ENCODE results near the gene MAPK7. TPM values are rescaled to one million over a fixed set of nuclear protein-coding genes. Genes with fewer than 3 reads are reported as not detected.
A peak's percentile ranks its signal among the peaks of the same experiment; 100 is the strongest.

Gene MAPK7
- total RNA-seq, 2 donors from 2014 or later, result 22.3 to 43.1 TPM

DNA sequence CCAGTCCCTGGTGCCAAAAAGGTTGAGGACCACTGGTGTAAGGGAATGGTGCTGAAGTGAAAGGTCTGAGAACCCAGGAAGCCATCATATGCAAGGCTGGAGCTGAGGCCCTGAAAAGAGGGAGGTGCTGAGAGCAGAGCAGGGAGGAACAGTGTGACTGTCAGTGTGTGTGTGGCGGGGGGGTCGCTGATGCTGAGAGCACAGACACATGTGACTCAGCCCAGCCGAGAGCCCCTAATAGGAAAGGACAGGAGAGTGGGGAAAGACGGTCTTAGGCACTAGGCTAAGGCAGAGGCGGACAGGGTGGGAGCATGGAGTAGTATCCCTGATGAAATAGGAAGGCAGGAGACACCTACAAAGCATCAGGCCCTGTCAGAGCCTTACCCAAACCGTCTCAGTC lies 17.0 kb upstream of the MAPK7 start:
- TF ChIP-seq, protein P1, sequence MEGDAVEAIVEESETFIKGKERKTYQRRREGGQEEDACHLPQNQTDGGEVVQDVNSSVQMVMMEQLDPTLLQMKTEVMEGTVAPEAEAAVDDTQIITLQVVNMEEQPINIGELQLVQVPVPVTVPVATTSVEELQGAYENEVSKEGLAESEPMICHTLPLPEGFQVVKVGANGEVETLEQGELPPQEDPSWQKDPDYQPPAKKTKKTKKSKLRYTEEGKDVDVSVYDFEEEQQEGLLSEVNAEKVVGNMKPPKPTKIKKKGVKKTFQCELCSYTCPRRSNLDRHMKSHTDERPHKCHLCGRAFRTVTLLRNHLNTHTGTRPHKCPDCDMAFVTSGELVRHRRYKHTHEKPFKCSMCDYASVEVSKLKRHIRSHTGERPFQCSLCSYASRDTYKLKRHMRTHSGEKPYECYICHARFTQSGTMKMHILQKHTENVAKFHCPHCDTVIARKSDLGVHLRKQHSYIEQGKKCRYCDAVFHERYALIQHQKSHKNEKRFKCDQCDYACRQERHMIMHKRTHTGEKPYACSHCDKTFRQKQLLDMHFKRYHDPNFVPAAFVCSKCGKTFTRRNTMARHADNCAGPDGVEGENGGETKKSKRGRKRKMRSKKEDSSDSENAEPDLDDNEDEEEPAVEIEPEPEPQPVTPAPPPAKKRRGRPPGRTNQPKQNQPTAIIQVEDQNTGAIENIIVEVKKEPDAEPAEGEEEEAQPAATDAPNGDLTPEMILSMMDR (IDR thresholded peaks at IDR 0.05), result no peak
- TF ChIP-seq POLR2A (IDR thresholded peaks at IDR 0.05) (no peak), POLR2AphosphoS5 (IDR thresholded peaks at IDR 0.05) (no peak)
- Histone ChIP-seq H3K27me3 (replicated peaks; ENCODE audit: insufficient read depth) (no peaks in the 10 kb centered on the region), H3K27ac (no peak overlapping the region), H3K4me1 (replicated peaks) (no peaks in the 10 kb centered on the region), H3K36me3 (no peaks in the 10 kb centered on the region), H3K4me3 (no peak overlapping the region), H3K9me3 (no peaks in the 10 kb centered on the region)
- intact Hi-C loops (cut with DNase I), result loop anchor here (2.0 to 5.0 kb wide), 3 partner anchors 15 to 401 kb away; no protein-coding TSS in a partner anchor
- no peak for DNase-seq (ENCODE audit: low spot score)
- WGBS, result 64% methylated on average over 6 of the region's 6 CpGs

- 8% methylated on average over 16 of the region's 16 CpGs for WGBS
- intact Hi-C loops (cut with DNase I), result loop anchor here (1.0 to 5.0 kb wide), 4 partner anchors 15 to 400 kb away; no protein-coding TSS in a partner anchor
- TF ChIP-seq POLR2AphosphoS5 (IDR thresholded peaks at IDR 0.05) (no peak), POLR2A (IDR thresholded peaks at IDR 0.05) (no peak)
- TF ChIP-seq, protein P1 (IDR thresholded peaks at IDR 0.05), result no peak
- H3K27me3 ChIP-seq (replicated peaks; ENCODE audit: insufficient read depth), result no peaks in the 10 kb centered on the region
- peak overlapping the region; percentile 61 to 69 for H3K4me3 ChIP-seq
- H3K27ac ChIP-seq, result peak overlapping the region; percentile 86 to 87
- no peaks in the 10 kb centered on the region for H3K4me1 ChIP-seq (replicated peaks)
- no peaks in the 10 kb centered on the region for H3K36me3 ChIP-seq
- DNase-seq (ENCODE audit: low spot score), result no peak
- H3K9me3 ChIP-seq, result no peaks in the 10 kb centered on the region
Measured at GRCh38 chr17:19361944-19362276, 16.4 kb upstream of the MAPK7 start.

DNA sequence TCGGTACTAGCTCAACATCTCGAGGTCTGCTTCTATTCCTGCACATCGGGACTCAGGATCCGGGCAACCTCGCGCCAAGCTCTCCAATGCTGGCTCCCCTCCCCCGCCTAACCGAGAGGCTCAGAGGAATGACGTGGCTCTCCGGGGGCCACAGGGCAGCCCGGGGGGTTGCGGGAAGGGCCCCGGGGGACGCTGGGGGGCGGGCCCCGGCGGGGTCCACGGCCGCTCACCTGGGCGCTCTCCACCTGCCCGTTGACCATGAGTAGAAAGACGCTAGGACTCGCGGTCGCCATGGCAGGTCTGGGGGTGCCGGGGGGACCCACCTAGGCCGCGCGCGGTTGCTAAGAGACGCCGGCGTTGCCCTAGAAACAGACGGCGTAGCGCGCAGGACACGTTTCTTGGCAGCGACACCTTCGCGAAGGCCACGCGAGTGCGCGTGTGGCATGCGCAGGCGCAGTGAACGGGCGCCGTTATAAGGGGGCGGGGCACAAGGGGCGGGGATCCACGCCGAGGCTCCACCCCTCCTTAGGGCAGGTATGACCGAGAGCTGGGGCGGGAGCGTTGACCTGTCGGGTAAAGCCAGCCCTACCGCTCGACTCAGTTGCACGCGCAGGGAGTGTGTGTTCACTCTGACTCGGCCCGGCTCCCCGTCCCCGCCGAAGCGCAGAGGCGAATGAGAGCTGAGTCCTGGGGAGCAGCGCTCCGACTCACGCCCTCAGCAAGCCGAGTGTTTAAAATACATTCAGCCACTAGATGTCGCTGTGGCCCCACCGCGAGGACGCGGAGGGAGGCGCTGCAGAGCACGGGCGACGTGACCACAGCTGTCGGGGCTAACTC lies 15.8 kb upstream of the MAPK7 start, which contains the start of gene B9D1:
B9D1 (minus strand) TSS at position 447 of the 837 bp plus-strand sequence; CDS start at position 293, 154 bp downstream.
- Histone ChIP-seq H3K27ac (peak within 1 kb of the TSS; percentile 86 to 87), H3K27me3 (replicated peaks; ENCODE audit: insufficient read depth) (no peaks in the 10 kb centered on the region), H3K4me3 (peak within 1 kb of the TSS; percentile 61 to 69), H3K9me3 (no peaks in the 10 kb centered on the region), H3K36me3 (no peaks in the 10 kb centered on the region), H3K4me1 (replicated peaks) (no peaks in the 10 kb centered on the region)
- intact Hi-C loops (cut with DNase I), result loop anchor here (1.0 to 5.0 kb wide), 3 partner anchors 85 to 400 kb away; no protein-coding TSS in a partner anchor
- peak; percentile 91 for DNase-seq (ENCODE audit: low spot score)
- TF ChIP-seq POLR2A (IDR thresholded peaks at IDR 0.05) (no peak), POLR2AphosphoS5 (IDR thresholded peaks at IDR 0.05) (peak; percentile 91)
- TF ChIP-seq, protein P1 (IDR thresholded peaks at IDR 0.05), result peak; percentile 98 to 100 (median 100)
- under 1% methylated on average over 72 of the region's 83 CpGs for WGBS

DNA sequence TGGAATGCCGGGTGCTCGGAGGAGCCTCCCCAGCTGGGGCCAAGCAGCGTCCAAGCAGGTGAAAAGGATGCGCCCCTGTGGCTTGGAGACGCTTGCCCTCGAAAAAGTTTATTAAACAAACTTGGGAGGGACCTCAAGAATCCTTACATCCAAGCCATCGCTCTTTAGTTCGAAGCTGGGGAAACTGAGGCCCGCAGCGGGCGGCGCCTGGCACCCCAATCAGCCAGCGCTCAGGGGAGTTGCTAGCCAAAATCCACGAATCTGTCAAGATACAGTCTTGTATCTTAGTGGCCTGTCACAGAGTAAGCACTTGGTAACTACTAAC lies 15.2 kb upstream of the MAPK7 start:
- Histone ChIP-seq H3K27me3 (replicated peaks; ENCODE audit: insufficient read depth) (no peaks in the 10 kb centered on the region), H3K4me3 (peak overlapping the region; percentile 61 to 69), H3K9me3 (no peaks in the 10 kb centered on the region), H3K27ac (peak overlapping the region; percentile 86 to 87), H3K4me1 (replicated peaks) (no peaks in the 10 kb centered on the region), H3K36me3 (no peaks in the 10 kb centered on the region)
- TF ChIP-seq POLR2AphosphoS5 (IDR thresholded peaks at IDR 0.05) (no peak), POLR2A (IDR thresholded peaks at IDR 0.05) (no peak)
- TF ChIP-seq, protein P1 (IDR thresholded peaks at IDR 0.05), result no peak
- 33% methylated on average over 14 of the region's 14 CpGs for WGBS
- no peak for DNase-seq (ENCODE audit: low spot score)
- intact Hi-C loops (cut with DNase I), result loop anchor here (5.0 kb wide), 2 partner anchors 144 to 399 kb away; no protein-coding TSS in a partner anchor

All from prostate gland (tissue), 2 donors.